HG03354 (cell line): ENCODE data around the gene CHMP1A.
"Not testable (repeated sequence)": the region's sequence is repeated elsewhere in the genome, so short reads cannot be mapped to it uniquely, and the experiment has no call there.

Experiments used
- ATAC-seq: cut with Tn5 transposase; IDR thresholded peaks from one replicate; pipeline ENCODE4 v1.9.1; 2021; ENCODE audit warnings: mild to moderate bottlenecking; ENCODE audit not compliant: unreplicated experiment, poor library complexity, severe bottlenecking

Gene CHMP1A

DNA sequence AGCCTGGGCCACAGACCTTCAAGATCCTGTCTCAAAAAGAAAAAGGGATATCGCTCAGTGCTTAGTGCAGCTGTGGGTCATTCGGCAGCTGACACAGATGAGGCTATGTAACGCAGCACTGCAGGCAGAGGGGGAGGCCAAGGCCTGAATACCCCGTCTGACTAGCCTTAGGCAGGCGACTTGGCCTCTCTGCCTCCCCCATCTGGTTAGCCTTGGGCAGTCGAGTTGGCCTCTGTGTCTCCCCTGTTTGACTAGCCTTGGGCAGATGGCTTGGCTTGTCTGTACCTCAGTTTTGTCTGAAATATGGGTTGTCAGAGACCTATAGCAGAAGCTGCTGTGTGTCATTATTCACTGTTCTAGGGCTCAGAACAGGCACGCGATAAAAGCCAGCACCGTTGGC, 10.1 kb upstream of the CHMP1A start:
- no peak for ATAC-seq

DNA sequence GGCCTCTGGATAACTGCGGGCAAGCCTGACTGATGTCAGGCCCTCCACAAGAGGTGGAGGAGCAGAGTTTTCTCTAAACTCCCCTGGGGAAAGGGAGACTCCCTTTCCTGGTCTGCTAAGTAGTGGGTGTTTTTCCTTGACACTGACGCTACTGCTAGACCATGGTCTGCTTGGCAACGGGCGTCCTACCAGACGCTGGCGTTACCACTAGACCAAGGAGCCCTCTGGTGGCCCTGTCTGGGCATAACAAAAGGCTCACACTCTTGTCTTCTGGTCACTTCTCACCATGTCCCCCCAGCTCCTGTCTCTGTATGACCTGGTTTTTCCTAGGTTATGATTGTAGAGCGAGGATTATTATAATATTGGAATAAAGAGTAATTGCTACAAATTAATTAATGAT, 9.5 kb upstream of the CHMP1A start:
- not testable (repeated sequence) for ATAC-seq

DNA sequence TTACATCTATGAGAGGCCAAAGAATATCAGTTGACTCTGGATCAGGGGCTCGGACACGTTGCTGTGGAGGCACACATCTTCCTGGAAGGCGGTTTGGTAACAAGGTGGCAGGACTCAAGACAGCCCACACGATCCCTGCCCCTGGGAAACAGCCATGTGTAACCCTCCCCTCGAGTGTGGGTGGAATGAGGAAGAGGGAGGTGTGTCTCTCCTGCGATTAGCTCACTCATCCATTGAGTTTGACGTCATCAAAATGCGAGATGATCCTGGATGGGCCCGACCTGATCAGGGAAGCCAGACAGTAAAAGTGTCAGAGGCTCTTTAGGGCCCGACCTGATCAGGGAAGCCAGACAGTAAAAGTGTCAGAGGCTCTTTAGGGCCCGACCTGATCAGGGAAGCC, 6.7 kb upstream of the CHMP1A start:
- ATAC-seq, result not testable (repeated sequence)

DNA sequence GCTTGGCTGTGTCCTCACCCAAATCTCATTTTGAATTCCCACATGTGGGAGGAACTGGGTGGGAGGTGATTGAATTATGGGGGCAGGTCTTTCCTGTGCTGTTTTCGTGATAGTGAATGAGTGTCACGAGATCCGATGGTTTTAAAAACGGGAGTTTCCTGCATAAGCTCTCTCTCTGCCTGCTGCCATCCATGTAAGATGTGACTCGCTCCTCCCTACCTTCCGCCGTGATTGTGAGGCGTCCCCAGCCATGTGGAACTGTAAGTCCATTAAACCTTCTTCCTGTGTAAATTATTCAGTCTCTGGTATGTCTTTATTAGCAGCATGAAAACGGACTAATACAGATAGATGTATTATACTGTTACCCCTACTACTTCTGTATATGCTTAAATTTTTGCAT, 3.7 kb upstream of the CHMP1A start:
- no peak for ATAC-seq

DNA sequence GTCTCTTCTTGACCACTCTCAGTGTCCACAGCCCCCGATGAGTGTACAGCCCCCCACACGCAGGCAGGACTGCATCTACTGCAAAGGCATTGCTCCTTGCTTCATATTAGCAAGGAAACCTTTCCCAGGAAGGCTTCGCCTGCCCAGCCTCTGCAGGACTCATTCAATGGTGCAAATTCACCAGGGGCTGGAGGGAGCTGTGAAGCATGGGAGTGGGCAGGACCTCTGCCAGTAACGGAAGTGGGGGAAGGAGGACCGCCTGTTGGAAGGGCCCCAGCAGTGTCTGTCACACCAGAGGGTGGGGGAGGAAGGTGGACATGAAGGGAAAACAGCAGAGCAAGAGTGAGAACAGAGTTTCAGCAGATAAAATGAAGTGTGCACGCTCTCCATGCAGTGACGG, 2.6 kb upstream of the CHMP1A start:
- no peak for ATAC-seq

DNA sequence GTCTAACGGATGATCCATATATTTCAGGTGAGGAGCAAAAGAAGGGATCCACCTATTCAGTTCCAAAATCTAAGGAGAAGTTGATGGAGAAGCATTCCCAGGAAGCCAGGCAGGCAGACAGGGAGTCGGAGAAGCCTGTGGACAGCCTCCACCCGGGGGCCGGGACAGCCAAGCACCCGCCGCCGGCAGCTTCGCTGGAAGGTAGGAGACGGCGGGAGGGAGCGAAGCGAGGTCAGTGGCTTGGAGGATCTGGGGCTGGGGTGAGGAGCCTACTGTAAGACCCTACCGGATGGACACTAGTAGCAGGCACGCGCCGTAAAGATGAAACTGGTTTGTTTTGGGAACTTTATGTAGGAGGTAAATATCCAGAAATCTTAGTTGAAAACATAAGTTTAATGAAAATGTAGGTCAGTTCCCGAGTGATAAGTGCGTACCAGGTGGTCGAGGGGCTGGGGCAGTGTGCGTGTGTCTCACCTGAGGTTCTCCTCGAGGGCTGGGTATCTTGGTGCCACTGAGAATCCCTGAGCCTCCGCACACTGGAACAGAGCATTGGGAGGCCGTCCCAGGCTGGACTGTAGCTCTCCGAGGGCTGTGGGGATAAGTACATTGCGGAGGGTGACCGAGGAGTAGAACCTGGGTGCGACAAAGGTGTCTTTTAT, 842 bp upstream of the CHMP1A start:
- no peak for ATAC-seq

DNA sequence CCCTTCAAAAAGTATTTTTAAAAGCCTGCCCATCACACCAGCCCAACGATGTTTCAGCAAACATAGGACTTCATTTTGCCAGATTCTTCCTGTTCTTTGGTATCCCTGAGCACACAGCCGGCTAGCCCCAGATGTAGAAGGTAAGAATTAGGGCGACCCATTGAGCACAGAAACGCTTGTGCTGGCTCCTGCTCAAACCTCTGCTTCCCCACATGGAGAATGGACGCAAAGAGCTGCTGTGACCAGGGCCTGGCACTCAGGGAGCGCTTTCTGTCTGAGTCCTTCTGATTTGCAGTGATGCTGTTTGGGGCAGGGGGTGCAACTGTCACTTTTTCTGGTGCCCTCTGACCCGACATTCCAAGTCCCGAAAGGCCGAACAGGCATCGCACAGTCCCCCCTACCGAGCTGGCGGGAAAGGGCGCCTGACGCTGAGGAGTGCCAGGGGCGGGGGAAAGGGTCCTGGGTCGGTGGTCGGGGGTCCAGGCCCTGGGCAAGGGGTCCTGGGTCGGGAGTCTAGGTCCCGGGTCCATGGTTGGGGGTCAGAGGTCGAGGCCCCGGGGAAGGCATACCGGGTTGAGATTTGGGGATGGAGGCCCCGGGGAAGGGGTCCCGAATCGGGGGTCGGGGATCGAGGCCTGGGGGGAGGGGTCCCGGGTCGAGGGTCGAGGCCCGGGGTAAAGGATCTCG, 930 bp downstream of the CHMP1A start:
- ATAC-seq, result no peak

DNA sequence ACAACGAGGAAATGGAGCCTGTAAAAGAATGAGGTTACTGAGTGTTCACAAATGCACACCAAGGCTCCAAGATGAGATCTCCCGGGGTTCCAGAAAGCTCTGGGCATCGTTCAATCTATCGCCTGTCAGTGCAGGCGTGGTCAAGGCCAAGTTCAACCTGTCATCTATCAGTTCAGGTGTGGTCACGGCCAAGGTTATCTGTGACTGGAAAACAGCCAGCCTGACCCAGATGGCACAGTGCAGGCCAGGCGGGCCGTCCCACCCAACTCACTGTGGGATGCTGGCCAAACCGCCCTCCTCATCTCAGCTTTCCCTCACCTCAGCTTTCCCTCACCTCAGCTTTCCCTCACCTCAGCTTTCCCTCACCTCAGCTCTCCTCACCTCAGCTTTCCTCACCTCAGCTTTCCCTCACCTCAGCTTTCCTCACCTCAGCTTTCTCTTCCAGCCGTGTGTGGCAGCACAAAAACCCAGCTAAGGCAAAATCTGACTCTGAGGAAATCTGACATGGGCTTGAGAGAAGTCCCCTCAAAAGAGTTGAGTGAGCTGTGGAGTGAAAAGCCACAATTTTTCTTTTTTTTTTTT, 2.4 kb downstream of the CHMP1A start:
- ATAC-seq, result no peak

DNA sequence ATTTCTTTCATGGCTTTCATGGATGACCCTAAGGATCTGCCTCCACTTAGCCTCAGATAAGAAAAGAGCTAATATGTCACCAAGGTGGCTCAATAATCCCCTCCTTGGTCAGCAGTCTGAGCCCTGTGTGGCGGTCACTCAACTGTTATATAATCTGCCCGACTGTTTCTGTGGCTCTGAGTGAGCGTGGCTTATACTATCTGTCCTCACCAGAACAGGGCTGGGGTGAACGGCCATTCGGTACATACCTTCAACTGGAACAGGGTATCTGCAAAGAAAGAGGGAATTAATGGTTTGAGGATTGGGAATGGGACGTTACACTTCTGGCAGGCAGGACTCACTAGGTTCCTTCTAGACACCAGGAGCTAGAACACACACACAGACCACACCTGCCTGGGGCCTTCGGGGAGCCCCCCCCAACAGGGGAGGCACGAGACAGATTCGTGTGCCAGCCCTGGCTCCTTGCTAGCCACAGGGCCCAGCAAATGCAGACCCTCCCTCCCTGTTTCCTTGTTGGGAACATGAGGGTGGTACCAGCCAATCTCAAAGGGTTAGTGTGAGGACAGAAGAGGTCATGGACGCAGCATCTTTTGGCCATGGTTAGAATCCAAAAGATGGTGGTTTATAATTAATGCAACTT, 3.7 kb downstream of the CHMP1A start:
- ATAC-seq, result no peak

DNA sequence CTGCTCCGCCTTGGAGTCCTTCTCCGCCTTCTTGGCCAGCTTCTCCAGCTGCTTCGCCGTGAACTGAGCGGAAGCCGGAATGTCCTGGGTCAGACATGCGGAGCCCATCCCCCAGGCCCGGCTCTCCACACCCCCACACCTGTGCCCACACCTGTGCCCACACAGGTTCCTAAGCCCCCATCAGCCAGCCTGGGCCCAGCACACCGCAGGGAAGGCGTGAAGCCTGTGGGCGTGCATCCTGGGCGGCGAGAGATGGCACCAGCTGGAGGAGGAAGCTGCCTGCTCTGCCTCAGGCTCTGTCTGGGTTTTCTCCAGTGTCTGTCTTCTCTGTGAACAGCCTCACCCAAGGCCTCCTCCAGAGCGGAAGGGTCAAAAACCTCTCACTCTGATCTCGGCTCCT, 5.9 kb downstream of the CHMP1A start:
- no peak for ATAC-seq

DNA sequence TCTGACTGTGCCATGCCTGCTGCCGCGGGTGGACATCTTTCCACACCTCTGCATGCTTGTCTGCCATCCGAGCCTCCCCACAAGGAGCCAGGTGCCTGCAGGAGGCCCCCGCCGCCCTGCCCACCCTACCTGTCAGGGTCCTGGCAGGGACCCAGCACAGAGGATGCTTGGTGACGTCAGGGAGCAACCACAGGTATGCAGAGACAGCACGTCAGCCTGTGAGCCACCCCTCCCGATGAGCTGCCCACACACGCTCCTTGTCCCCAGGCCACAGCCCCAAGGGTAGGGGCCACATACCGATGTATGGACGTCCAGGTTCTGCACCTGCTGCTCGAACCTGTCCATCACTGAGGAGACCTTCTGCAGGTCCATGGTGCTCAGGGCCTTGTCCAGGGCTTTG, 10.6 kb downstream of the CHMP1A start:
- ATAC-seq, result no peak

DNA sequence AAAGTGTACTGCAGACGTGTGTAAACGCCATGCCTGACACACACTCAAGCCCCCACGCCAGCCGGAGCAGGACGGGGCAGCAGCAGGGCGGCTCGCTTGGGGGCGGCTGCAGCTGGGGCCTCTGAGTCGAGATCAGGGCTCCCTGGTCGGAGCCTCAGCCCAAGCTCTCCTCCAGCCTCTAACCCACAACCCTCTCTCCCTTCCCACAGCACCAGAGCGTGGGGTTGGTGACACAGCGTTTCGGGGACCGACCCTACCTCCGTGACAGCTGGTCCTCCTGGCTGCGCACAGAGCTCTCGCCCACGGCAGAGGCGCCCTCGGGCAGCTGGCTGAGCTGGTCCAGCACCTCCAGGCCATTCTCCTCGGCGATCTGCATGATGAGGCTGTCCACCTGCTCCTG, 11.2 kb downstream of the CHMP1A start:
- ATAC-seq, result no peak

DNA sequence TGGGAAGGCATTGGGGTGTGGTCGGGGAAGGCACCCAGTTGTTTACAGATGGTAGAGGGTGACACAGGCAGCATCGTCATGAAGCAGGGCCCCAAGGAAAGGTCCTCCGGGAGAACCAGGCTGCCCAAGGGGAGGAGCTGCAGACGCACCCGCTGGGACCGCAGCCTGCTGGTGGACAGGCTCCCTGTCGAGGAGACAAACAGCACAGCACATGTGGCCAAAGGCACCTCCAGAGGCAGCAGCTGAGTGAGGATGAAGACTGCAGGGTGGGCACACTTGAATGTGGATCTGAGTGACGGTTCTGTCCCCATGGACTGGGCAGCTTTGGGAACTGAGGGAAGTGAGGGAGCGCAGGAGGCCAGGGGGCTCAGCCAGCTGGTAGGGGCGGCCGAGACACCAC, 12.4 kb downstream of the CHMP1A start:
- no peak for ATAC-seq

DNA sequence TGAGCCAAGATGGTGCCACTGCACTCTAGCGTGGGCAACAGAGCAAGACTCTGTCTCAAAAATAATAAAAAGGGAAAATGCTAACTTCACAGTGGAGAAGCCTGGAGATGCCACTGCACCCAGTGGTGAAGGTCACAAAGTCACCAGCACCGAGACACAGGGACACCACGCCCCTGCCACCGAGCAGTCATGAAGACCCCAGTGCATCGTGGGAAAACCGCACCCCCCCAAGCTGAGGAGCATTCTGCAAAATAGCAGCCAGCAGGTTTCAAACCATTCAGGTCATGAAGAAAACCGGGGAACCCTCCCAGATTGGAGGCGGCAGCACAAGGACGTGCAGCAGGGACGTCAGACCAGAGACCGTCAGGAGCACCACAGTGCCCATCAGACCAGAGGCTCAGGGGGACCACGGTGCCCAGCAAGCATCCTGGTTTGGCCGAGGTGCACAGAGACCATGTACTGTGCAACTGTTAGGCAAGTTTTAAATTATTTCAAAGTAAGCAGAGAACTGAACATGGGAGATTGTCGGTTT, 13.7 kb downstream of the CHMP1A start:
- ATAC-seq, result no peak

DNA sequence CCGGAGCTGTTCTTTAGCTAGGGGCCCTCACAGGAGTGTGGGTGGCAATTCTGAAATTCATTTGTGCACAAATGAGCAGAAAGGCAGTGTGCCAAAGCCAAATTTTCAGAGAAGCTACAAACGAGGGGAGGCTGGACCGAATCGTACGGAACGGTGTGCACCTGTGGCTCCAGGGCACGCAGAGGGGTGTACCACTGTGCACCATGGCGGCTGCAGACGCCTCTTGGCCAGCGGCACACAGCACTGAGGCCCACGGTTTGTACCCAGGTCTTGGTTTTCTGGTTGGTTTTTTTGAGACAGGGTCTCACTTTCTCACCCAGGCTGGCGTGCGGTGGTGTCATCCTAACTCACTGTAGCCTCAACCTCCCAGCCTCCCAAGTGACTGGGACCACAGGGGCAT, 14.9 kb downstream of the CHMP1A start:
- no peak for ATAC-seq

DNA sequence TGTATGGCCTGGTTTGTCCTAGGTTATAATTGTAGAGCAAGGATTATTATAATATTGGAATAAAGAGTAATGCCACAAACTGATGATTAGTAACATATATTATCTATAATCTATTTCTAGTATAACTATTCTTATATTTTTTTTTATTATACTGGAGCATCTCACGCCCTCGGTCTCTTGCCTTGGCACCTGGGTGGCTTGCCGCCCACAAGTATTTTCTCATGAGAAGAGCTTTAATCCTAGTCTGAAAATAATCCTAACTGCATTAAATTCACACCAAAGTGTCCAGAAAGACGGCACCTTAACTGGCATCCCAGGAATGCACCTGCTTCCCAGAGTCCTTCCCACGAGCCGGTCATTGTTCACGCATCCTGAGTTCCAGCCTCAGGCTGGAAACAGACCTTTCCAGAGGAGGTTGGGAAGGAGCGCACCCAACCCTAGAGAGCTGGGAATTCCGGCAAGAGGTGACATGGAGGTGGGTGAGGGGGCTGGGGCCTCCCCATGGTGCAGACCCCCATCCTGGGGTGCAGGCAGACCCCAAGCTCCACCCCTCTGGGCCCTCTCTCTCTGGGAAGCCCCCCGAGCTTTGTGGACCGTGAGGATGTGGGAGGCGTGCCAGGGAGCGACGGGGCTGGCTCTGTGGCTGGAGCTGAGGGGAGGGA, 15.9 kb downstream of the CHMP1A start:
- ATAC-seq, result no peak

DNA sequence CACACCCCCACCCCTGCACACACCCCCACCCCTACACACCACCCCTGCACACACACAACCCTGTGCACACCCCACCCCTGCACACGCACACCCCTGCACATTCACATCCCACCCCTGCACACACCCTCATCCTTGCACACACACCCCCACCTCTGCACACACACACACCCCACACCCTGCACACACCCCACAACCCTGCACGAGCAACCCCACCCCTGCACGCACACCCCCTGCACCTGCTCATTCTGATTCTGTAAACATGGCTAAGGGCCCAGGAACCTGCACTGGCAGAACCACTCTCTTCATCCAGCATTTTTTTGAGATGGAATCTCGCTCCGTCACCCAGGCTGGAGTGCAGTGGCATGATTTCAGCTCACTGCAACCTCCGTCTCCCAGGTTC, 18.1 kb downstream of the CHMP1A start:
- ATAC-seq, result no peak

DNA sequence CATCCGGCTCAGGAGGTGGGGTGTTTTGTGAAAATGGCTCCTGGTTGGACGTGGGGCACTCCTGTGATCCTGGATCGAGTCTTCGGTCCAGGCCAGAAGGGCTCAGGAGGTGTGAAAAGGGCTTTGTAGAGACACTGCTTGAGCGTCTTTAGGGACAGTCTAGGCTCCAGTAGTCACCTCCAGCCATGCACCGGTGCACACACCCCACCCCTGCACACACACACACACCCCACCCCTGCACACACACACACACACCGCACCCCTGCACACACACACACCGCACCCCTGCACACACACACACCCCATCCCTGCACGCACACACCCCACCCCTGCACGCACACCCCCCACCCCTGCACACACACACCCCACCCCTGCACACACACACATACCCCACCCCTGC, 19.1 kb downstream of the CHMP1A start:
- ATAC-seq, result no peak

DNA sequence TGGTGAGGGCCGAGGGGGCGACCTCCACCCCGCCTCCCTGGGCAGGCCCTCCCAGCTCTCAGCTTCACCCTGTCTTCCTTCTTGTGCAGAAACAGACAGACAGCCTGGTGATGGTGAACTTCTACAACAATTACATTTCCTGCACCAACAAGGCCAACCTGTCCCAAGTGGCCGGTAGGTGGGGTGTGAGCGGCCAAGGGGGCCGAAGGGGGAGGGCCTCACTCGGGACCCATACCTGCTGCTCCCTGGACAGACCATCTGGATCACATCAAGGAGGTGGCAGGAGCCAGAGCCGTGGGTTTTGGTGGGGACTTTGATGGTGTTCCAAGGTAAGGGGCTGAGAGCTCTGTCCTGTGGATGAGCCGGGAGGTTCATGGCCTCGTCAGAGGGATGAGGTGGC, 20.1 kb downstream of the CHMP1A start:
- no peak for ATAC-seq

DNA sequence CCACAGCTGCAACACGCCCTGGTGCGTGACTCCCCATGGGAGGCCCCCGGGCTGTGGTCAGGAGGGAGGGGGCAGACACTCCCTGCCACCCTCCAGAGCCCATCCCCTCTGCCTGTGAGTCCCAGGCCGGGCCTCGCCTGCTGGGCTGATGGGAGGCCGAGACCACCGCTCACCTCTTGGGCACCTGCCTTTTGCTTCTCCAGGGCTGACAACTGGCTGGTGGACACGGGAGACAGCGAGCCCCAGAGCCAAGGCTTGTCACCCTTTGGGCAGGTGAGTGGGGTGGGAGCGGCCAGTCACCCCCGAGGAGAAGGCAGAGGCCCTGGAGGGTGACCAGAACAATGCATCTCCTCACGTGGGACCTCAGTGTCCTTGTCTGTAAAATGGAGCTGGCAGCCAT, 20.8 kb downstream of the CHMP1A start:
- ATAC-seq, result no peak
